Fibroblast of mammary gland (primary cell): ENCODE measurements around the gene COL4A5.

Source experiments
- DNase-seq: peaks from one replicate; pipeline ENCODE4 v3.0.0-alpha.2; 2010; ENCODE audit warnings: low read depth
- H3K4me3 ChIP-seq: 2 replicates; pipeline ENCODE4 v1.5.1; 2011; ENCODE audit warnings: low read depth, mild to moderate bottlenecking, low read length, moderate library complexity; ENCODE audit not compliant: control insufficient read depth
- CTCF ChIP-seq: conservative IDR thresholded peaks from 2 replicates; pipeline ENCODE4 v1.5.1; 2011; ENCODE audit warnings: low read depth, low read length, inconsistent platforms; ENCODE audit not compliant: control insufficient read depth, insufficient read depth

Gene COL4A5

GRCh38 chrX:108610141-108610540 is 170.5 kb downstream of the COL4A5 start:
- TF ChIP-seq CTCF = no peak
- no peak overlapping the region for H3K4me3 ChIP-seq
- DNase-seq = no peak

GRCh38 chrX:108614616-108615015 is 175.0 kb downstream of the COL4A5 start:
- H3K4me3 ChIP-seq = no peak overlapping the region
- no peak for TF ChIP-seq CTCF
- DNase-seq = no peak

GRCh38 chrX:108640817-108641216 is 201.2 kb downstream of the COL4A5 start:
- TF ChIP-seq CTCF = no peak
- no peak for DNase-seq
- no peak overlapping the region for H3K4me3 ChIP-seq

GRCh38 chrX:108641589-108642272 is 202.1 kb downstream of the COL4A5 start:
- no peak for TF ChIP-seq CTCF
- H3K4me3 ChIP-seq = no peak overlapping the region
- DNase-seq = no peak

GRCh38 chrX:108642273-108642628 is 202.6 kb downstream of the COL4A5 start:
- no peak for TF ChIP-seq CTCF
- no peak overlapping the region for H3K4me3 ChIP-seq
- no peak for DNase-seq

- no peak for TF ChIP-seq CTCF
- no peak overlapping the region for H3K4me3 ChIP-seq
- no peak for DNase-seq
Observed at GRCh38 chrX:108664701-108665100, 225.1 kb downstream of the COL4A5 start.

GRCh38 chrX:108666101-108666500 is 226.5 kb downstream of the COL4A5 start:
- no peak overlapping the region for H3K4me3 ChIP-seq
- no peak for TF ChIP-seq CTCF
- DNase-seq = no peak
